ENCODE data around the gene PPARGC1A. TPM values are rescaled to one million over a fixed set of nuclear protein-coding genes. Genes with fewer than 3 reads are reported as not detected.

PPARGC1A gene
- polyA plus RNA-seq, 2 of the 4 experiments (the other 2 are of a cell fraction) = 0.04 TPM

DNA sequence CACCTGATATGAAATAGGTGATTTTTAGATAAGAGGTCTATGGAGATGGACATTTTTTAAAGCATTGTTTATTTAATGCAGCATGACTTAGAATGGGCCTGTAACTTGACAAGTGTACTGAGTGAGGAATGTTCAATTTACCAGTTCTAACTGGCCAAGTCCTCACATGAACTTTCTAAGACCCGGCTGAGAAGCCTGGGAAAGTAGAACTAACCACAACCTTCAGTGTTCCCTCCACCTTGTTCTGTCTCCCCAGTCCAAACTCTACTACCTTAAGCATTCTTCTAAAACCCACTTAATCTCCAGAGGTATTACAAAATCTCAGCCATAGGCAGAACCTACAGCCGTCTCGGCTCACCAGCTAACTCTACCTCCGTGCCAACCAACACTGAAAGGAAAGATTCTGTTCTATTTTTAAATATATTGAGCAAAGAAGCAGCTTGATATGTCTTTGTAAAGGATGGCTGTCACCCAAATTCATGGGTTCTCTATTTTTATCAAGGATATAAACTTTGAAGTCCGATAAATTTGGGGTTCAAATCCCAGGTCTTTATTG is 6.8 kb downstream of the PPARGC1A start:
- Histone ChIP-seq H3K9me3 (no peaks in the 10 kb centered on the region), H3K4me2 (no peak overlapping the region), H3K4me1 (no peaks in the 10 kb centered on the region), H3K4me3 (no peak overlapping the region), H3K27ac (no peak overlapping the region)
- POLR2A ChIA-PET = no interaction called here
- no peak for DNase-seq (ENCODE audit: low read depth in 1 of 2, low spot score in 1 of 2)
- no peak for TF ChIP-seq HOXB5 (CRISPR knock-in tag; IDR thresholded peaks at IDR 0.05)
- no peak for TF ChIP-seq CBX8 (IDR thresholded peaks at IDR 0.05)
- TF ChIP-seq RAD21 (conservative IDR thresholded peaks at IDR 0.05 in 1 of 2, IDR thresholded peaks at IDR 0.05 in 1 of 2) = no peak
- TF ChIP-seq, protein P1, sequence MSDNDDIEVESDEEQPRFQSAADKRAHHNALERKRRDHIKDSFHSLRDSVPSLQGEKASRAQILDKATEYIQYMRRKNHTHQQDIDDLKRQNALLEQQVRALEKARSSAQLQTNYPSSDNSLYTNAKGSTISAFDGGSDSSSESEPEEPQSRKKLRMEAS (IDR thresholded peaks at IDR 0.05) = no peak
- TF ChIP-seq FOXS1 (CRISPR knock-in tag; IDR thresholded peaks at IDR 0.05) = no peak
- TF ChIP-seq POLR2A (IDR thresholded peaks at IDR 0.05; ENCODE audit: low read length) = no peak
- TF ChIP-seq FOSB (CRISPR knock-in tag; IDR thresholded peaks at IDR 0.05) = no peak
- TF ChIP-seq, protein P2, sequence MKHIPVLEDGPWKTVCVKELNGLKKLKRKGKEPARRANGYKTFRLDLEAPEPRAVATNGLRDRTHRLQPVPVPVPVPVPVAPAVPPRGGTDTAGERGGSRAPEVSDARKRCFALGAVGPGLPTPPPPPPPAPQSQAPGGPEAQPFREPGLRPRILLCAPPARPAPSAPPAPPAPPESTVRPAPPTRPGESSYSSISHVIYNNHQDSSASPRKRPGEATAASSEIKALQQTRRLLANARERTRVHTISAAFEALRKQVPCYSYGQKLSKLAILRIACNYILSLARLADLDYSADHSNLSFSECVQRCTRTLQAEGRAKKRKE (CRISPR knock-in tag; IDR thresholded peaks at IDR 0.05; ENCODE audit: low read depth) = no peak
- TF ChIP-seq CHD2 (IDR thresholded peaks at IDR 0.05; ENCODE audit: low read length, partially characterized antibody) = no peak
- TF ChIP-seq ZNF302 (CRISPR knock-in tag; IDR thresholded peaks at IDR 0.05) = no peak
- no peak for TF ChIP-seq HOXA7 (CRISPR knock-in tag; IDR thresholded peaks at IDR 0.05)
- TF ChIP-seq, protein P3, sequence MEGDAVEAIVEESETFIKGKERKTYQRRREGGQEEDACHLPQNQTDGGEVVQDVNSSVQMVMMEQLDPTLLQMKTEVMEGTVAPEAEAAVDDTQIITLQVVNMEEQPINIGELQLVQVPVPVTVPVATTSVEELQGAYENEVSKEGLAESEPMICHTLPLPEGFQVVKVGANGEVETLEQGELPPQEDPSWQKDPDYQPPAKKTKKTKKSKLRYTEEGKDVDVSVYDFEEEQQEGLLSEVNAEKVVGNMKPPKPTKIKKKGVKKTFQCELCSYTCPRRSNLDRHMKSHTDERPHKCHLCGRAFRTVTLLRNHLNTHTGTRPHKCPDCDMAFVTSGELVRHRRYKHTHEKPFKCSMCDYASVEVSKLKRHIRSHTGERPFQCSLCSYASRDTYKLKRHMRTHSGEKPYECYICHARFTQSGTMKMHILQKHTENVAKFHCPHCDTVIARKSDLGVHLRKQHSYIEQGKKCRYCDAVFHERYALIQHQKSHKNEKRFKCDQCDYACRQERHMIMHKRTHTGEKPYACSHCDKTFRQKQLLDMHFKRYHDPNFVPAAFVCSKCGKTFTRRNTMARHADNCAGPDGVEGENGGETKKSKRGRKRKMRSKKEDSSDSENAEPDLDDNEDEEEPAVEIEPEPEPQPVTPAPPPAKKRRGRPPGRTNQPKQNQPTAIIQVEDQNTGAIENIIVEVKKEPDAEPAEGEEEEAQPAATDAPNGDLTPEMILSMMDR (IDR thresholded peaks at IDR 0.05) = no peak
- TF ChIP-seq NFE2L2 (conservative IDR thresholded peaks at IDR 0.05; ENCODE audit: low read length) = no peak
- TF ChIP-seq, protein P4, sequence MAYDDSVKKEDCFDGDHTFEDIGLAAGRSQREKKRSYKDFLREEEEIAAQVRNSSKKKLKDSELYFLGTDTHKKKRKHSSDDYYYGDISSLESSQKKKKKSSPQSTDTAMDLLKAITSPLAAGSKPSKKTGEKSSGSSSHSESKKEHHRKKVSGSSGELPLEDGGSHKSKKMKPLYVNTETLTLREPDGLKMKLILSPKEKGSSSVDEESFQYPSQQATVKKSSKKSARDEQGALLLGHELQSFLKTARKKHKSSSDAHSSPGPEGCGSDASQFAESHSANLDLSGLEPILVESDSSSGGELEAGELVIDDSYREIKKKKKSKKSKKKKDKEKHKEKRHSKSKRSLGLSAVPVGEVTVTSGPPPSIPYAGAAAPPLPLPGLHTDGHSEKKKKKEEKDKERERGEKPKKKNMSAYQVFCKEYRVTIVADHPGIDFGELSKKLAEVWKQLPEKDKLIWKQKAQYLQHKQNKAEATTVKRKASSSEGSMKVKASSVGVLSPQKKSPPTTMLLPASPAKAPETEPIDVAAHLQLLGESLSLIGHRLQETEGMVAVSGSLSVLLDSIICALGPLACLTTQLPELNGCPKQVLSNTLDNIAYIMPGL (CRISPR knock-in tag; IDR thresholded peaks at IDR 0.05; ENCODE audit: borderline replicate concordance) = no peak
- CTCF ChIA-PET = no interaction called here
- FAIRE-seq = no peak
- WGBS (ENCODE audit: missing lambda C conversion rate) = 44% methylated on average over 5 of the region's 5 CpGs
- ATAC-seq = no peak

DNA sequence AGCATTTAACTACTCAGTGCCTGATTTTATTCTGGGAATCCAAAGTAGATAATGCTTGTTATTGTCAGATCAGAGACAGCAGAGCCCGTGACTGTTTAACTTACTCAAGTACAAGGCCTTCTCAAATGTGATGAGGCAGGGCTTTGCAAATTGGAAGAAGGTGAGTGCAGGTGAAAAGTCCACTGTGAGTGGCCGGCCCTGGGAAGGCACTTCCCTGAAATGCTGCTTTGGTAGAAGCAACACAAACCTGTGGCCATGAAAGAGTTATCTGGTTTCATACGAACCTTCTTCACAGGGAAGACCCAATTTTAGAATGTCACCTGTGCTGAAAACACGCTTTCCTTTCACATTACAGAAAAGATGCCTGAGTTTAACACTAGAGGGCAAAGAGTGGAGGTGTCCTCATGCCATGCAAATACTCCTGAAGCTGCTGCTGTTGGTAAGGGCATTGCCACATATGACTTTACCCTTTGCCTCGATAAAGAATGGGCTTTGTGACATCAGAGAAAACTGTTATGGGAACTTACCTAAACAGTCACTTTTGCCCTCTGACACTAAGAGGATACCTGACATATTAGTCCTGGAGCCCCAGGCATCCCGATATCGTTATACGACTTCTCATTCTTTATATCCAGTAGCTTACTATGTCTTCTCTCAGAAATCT is 8.0 kb downstream of the PPARGC1A start:
- Histone ChIP-seq H3K4me2 (no peak overlapping the region), H3K9me3 (no peaks in the 10 kb centered on the region), H3K4me1 (no peaks in the 10 kb centered on the region), H3K4me3 (no peak overlapping the region), H3K27ac (no peak overlapping the region)
- CTCF ChIA-PET = no interaction called here
- FAIRE-seq (no peak), DNase-seq (ENCODE audit: low read depth in 1 of 2, low spot score in 1 of 2) (no peak), ATAC-seq (no peak)
- 35% methylated on average over 8 of the region's 8 CpGs for WGBS (ENCODE audit: missing lambda C conversion rate)
- POLR2A ChIA-PET = no interaction called here
- TF ChIP-seq RNF2 (IDR thresholded peaks at IDR 0.05; ENCODE audit: borderline replicate concordance, low read depth) (no peak), RFX5 (IDR thresholded peaks at IDR 0.05) (no peak), CBX2 (IDR thresholded peaks at IDR 0.05; ENCODE audit: borderline replicate concordance, low read depth) (no peak), ESRRA (IDR thresholded peaks at IDR 0.05; ENCODE audit: borderline replicate concordance, low read length) (no peak), MAZ (IDR thresholded peaks at IDR 0.05; ENCODE audit: borderline replicate concordance, low read depth, low read length) (no peak), TP53 (CRISPR knock-in tag; IDR thresholded peaks at IDR 0.05) (no peak), NPAS2 (CRISPR knock-in tag; IDR thresholded peaks at IDR 0.05; ENCODE audit: borderline replicate concordance) (no peak), PHF8 (IDR thresholded peaks at IDR 0.05; ENCODE audit: borderline replicate concordance, low read depth) (no peak), SMC3 (IDR thresholded peaks at IDR 0.05) (no peak), HOXB13 (CRISPR knock-in tag; IDR thresholded peaks at IDR 0.05; ENCODE audit: low read depth) (no peak)
- TF ChIP-seq, protein P5, sequence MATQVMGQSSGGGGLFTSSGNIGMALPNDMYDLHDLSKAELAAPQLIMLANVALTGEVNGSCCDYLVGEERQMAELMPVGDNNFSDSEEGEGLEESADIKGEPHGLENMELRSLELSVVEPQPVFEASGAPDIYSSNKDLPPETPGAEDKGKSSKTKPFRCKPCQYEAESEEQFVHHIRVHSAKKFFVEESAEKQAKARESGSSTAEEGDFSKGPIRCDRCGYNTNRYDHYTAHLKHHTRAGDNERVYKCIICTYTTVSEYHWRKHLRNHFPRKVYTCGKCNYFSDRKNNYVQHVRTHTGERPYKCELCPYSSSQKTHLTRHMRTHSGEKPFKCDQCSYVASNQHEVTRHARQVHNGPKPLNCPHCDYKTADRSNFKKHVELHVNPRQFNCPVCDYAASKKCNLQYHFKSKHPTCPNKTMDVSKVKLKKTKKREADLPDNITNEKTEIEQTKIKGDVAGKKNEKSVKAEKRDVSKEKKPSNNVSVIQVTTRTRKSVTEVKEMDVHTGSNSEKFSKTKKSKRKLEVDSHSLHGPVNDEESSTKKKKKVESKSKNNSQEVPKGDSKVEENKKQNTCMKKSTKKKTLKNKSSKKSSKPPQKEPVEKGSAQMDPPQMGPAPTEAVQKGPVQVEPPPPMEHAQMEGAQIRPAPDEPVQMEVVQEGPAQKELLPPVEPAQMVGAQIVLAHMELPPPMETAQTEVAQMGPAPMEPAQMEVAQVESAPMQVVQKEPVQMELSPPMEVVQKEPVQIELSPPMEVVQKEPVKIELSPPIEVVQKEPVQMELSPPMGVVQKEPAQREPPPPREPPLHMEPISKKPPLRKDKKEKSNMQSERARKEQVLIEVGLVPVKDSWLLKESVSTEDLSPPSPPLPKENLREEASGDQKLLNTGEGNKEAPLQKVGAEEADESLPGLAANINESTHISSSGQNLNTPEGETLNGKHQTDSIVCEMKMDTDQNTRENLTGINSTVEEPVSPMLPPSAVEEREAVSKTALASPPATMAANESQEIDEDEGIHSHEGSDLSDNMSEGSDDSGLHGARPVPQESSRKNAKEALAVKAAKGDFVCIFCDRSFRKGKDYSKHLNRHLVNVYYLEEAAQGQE (IDR thresholded peaks at IDR 0.05) = no peak
- TF ChIP-seq, protein P6, sequence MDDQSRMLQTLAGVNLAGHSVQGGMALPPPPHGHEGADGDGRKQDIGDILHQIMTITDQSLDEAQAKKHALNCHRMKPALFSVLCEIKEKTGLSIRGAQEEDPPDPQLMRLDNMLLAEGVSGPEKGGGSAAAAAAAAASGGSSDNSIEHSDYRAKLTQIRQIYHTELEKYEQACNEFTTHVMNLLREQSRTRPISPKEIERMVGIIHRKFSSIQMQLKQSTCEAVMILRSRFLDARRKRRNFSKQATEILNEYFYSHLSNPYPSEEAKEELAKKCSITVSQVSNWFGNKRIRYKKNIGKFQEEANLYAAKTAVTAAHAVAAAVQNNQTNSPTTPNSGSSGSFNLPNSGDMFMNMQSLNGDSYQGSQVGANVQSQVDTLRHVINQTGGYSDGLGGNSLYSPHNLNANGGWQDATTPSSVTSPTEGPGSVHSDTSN (IDR thresholded peaks at IDR 0.05) = no peak
